H1 (cell line): Measurements from ENCODE around the gene ARSI. TPM values are rescaled to one million over a fixed set of nuclear protein-coding genes. Genes with fewer than 3 reads are reported as not detected.

Experiments used
- CTCF ChIA-PET: fragments of 300-600 bp; sonication (Branson Sonifier 250); formaldehyde crosslinking; loops from one replicate; lab custom pipeline; 2021; ENCODE audit not compliant: partially characterized antibody; lab: Charles Lee
- POLR2A ChIA-PET: fragments of 300-600 bp; sonication (Branson Sonifier 250); formaldehyde crosslinking; loops from one replicate; lab custom pipeline; 2021; ENCODE audit warnings: inconsistent platforms; ENCODE audit not compliant: partially characterized antibody; lab: Charles Lee
- DNase-seq, 2 experiments: peaks; one replicate each; pipeline versions ENCODE4 v3.0.0 to v3.0.0-alpha.2; 2010 to 2022; ENCODE audit warnings: low spot score in 2 of 2, low read depth in 1 of 2, mixed read lengths in 1 of 2
- FAIRE-seq: peaks from 2 replicates; lab custom pipeline; 2011; peaks lifted over from hg19 to GRCh38; lab: Jason Lieb, UNC
- H2AFZ ChIP-seq: 2 replicates; pipeline ENCODE4 v1.8.1; 2012; ENCODE audit warnings: low read length, inconsistent platforms
- H2AK5ac ChIP-seq: 2 replicates; pipeline ENCODE4 v1.6.1; 2013; ENCODE audit warnings: low read depth, low read length
- H2BK120ac ChIP-seq: replicated peaks from 2 replicates; pipeline ENCODE3; 2013; ENCODE audit warnings: low read depth, low read length, inconsistent platforms
- H2BK12ac ChIP-seq: 2 replicates; pipeline ENCODE4 v1.6.1; 2013; ENCODE audit warnings: low read depth, low read length
- H2BK15ac ChIP-seq: 2 replicates; pipeline ENCODE4 v1.6.1; 2013; ENCODE audit warnings: low read length
- H2BK20ac ChIP-seq: 2 replicates; pipeline ENCODE4 v1.6.1; 2013; ENCODE audit warnings: low read length
- H2BK5ac ChIP-seq: 2 replicates; pipeline ENCODE4 v1.6.1; 2013; ENCODE audit warnings: low read depth, low read length
- H3K14ac ChIP-seq: 2 replicates; pipeline ENCODE4 v1.6.1; 2013; ENCODE audit warnings: inconsistent platforms; ENCODE audit not compliant: insufficient read length
- H3K18ac ChIP-seq: 2 replicates; pipeline ENCODE4 v1.6.1; 2013; ENCODE audit warnings: low read length; ENCODE audit errors: extremely low read depth
- H3K23ac ChIP-seq: 2 replicates; pipeline ENCODE4 v1.6.1; 2013; ENCODE audit warnings: inconsistent platforms; ENCODE audit not compliant: insufficient read length
- H3K23me2 ChIP-seq: 2 replicates; pipeline ENCODE4 v1.6.1; 2013; ENCODE audit warnings: low read depth, low read length
- H3K27ac ChIP-seq: 2 replicates; pipeline ENCODE4 v1.6.1; 2011; ENCODE audit warnings: low read depth, low read length, inconsistent platforms
- H3K27me3 ChIP-seq, 4 experiments: replicated peaks in 1 of 4; 1 replicate in 1 of 4; 2 replicates in 3 of 4; pipeline versions ENCODE4 v1.6.1 to v1.8.1; 2011 to 2013; ENCODE audit warnings: low read length in 3 of 4, mild to moderate bottlenecking in 3 of 4, inconsistent platforms in 2 of 4, mixed read lengths in 2 of 4, moderate library complexity in 1 of 4; ENCODE audit not compliant: control insufficient read depth in 3 of 4, insufficient read depth in 3 of 4; ENCODE audit errors: extremely low read depth in 1 of 4
- H3K36me3 ChIP-seq, 4 experiments: 2 replicates each; pipeline versions ENCODE4 v1.6.1 to v1.8.1; 2011 to 2013; ENCODE audit warnings: mild to moderate bottlenecking in 4 of 4, low read length in 3 of 4, moderate library complexity in 2 of 4, control low read depth in 1 of 4, inconsistent platforms in 1 of 4; ENCODE audit not compliant: insufficient read depth in 4 of 4, control insufficient read depth in 2 of 4
- H3K4ac ChIP-seq: replicated peaks from 2 replicates; pipeline ENCODE3; 2013; ENCODE audit warnings: low read length, low read depth, mixed read lengths, inconsistent platforms; ENCODE audit not compliant: insufficient read length
- H3K4me1 ChIP-seq, 4 experiments: replicated peaks in 1 of 4; 1 replicate in 1 of 4; 2 replicates in 3 of 4; pipeline versions ENCODE4 v1.6.1 to v1.8.1; 2011 to 2013; ENCODE audit warnings: low read length in 3 of 4, inconsistent platforms in 2 of 4, mixed read lengths in 1 of 4; ENCODE audit not compliant: insufficient read depth in 4 of 4, control insufficient read depth in 3 of 4
- H3K4me2 ChIP-seq, 2 experiments: 2 replicates each; pipeline versions ENCODE4 v1.6.1 to v1.8.1; 2011 to 2013; ENCODE audit warnings: low read depth in 2 of 2, low read length in 2 of 2, control low read depth in 1 of 2, inconsistent platforms in 1 of 2, mild to moderate bottlenecking in 1 of 2; ENCODE audit not compliant: insufficient read depth in 1 of 2
- H3K4me3 ChIP-seq, 4 experiments: fragments of 200-600, 300-600 bp in 1 of 4; sonication (generic), shearing (Covaris generic), sonication (Bioruptor Twin) in 1 of 4; 2 replicates each; pipeline versions ENCODE4 v1.5.1 to v1.8.1; 2011 to 2016; ENCODE audit warnings: low read length in 4 of 4, low read depth in 3 of 4, control low read depth in 2 of 4, inconsistent platforms in 2 of 4, mild to moderate bottlenecking in 2 of 4, mixed read lengths in 1 of 4, moderate library complexity in 1 of 4; ENCODE audit not compliant: insufficient read depth in 2 of 4; ENCODE audit errors: extremely low read depth in 1 of 4
- H3K56ac ChIP-seq: replicated peaks from 2 replicates; pipeline ENCODE3; 2013; ENCODE audit warnings: low read depth, mild to moderate bottlenecking, mixed read lengths, low read length, inconsistent platforms; ENCODE audit not compliant: insufficient read length
- H3K79me1 ChIP-seq: 2 replicates; pipeline ENCODE4 v1.6.1; 2013; ENCODE audit warnings: low read depth, low read length, control low read depth
- H3K79me2 ChIP-seq, 2 experiments: 2 replicates each; pipeline versions ENCODE4 v1.6.1 to v1.8.1; 2012 to 2013; ENCODE audit warnings: low read length in 2 of 2, mild to moderate bottlenecking in 2 of 2, inconsistent platforms in 1 of 2; ENCODE audit not compliant: insufficient read depth in 2 of 2, control insufficient read depth in 1 of 2
- H3K9ac ChIP-seq, 4 experiments: replicated peaks in 1 of 4; 1 replicate in 1 of 4; 2 replicates in 3 of 4; pipeline versions ENCODE4 v1.6.1 to v1.8.1; 2011 to 2013; ENCODE audit warnings: low read depth in 3 of 4, low read length in 3 of 4, control low read depth in 2 of 4, mild to moderate bottlenecking in 2 of 4, moderate library complexity in 2 of 4, inconsistent platforms in 1 of 4; ENCODE audit errors: extremely low read depth in 1 of 4
- H3K9me3 ChIP-seq, 2 experiments: 2 replicates each; pipeline versions ENCODE4 v1.6.1 to v1.8.1; 2012 to 2013; ENCODE audit warnings: mild to moderate bottlenecking in 2 of 2, moderate library complexity in 2 of 2, control low read depth in 1 of 2, inconsistent platforms in 1 of 2, low read depth in 1 of 2, low read length in 1 of 2, mixed read lengths in 1 of 2; ENCODE audit not compliant: insufficient read depth in 2 of 2
- H4K20me1 ChIP-seq, 2 experiments: replicated peaks in 1 of 2; 2 replicates each; pipeline versions ENCODE3 to v1.8.1; 2011 to 2013; ENCODE audit warnings: inconsistent platforms in 2 of 2, low read length in 2 of 2, mild to moderate bottlenecking in 1 of 2; ENCODE audit not compliant: insufficient read depth in 2 of 2, control insufficient read depth in 1 of 2
- H4K5ac ChIP-seq: 2 replicates; pipeline ENCODE4 v1.6.1; 2013; ENCODE audit warnings: low read length, low read depth, mixed read lengths, inconsistent platforms; ENCODE audit not compliant: insufficient read length
- H4K8ac ChIP-seq: 2 replicates; pipeline ENCODE4 v1.8.0; 2013; ENCODE audit warnings: mild to moderate bottlenecking, moderate library complexity, low read length, inconsistent platforms; ENCODE audit not compliant: insufficient read depth; ENCODE audit errors: extremely low read depth
- H4K91ac ChIP-seq: replicated peaks from 2 replicates; pipeline ENCODE3; 2013; ENCODE audit warnings: low read length, mixed read lengths, inconsistent platforms; ENCODE audit not compliant: insufficient read length
- BCL11A ChIP-seq, 2 experiments: IDR thresholded peaks; one replicate each; pipeline ENCODE4 v1.6.1; 2011; ENCODE audit warnings: low read depth in 2 of 2, low read length in 2 of 2, mild to moderate bottlenecking in 2 of 2
- BRCA1 ChIP-seq: IDR thresholded peaks from 2 replicates; pipeline ENCODE4 v1.6.1; 2012; ENCODE audit warnings: low read depth, low read length, improper control_type of control experiment
- CHD2 ChIP-seq: IDR thresholded peaks from 2 replicates; pipeline ENCODE4 v1.6.1; 2012; ENCODE audit warnings: low read length, improper control_type of control experiment
- CREB1 ChIP-seq: IDR thresholded peaks from 2 replicates; pipeline ENCODE4 v1.6.1; 2012; ENCODE audit warnings: inconsistent platforms
- EGR1 ChIP-seq: IDR thresholded peaks from 2 replicates; pipeline ENCODE4 v1.6.1; 2011; ENCODE audit warnings: low read depth, low read length, borderline replicate concordance
- EZH2 ChIP-seq: fragments of 200-600 bp; sonication (generic); IDR thresholded peaks from 2 replicates; pipeline ENCODE4 v1.7.1; 2012; ENCODE audit warnings: low read depth, mild to moderate bottlenecking, moderate library complexity, low read length, inconsistent platforms; ENCODE audit not compliant: severe bottlenecking
- MAFK ChIP-seq: IDR thresholded peaks from 2 replicates; pipeline ENCODE4 v1.6.1; 2012; ENCODE audit warnings: low read depth, mild to moderate bottlenecking, improper control_type of control experiment, low read length
- RNF2 ChIP-seq: fragments of 200-900, 300-1000 bp; sonication (generic); IDR thresholded peaks from 2 replicates; pipeline ENCODE4 v1.7.1; 2016; ENCODE audit warnings: borderline replicate concordance, low read depth, mild to moderate bottlenecking, antibody characterized with exemption, low read length; ENCODE audit not compliant: poor library complexity, severe bottlenecking; ENCODE audit errors: missing control alignments
- TCF12 ChIP-seq: IDR thresholded peaks from 2 replicates; pipeline ENCODE4 v1.6.1; 2011; ENCODE audit warnings: low read depth, mild to moderate bottlenecking, low read length
- WGBS, 2 experiments: shearing (Covaris generic) in 1 of 2; methylation state at CpG; one replicate each; pipeline versions ENCODE4 v1.1.6 to v1.1.7; 2013 to 2015; ENCODE audit warnings: low lambda C conversion rate in 2 of 2, mixed read lengths in 2 of 2, inconsistent platforms in 1 of 2, low coverage in 1 of 2, missing lambda C conversion rate in 1 of 2; ENCODE audit not compliant: insufficient replicate concordance in 2 of 2, insufficient coverage in 1 of 2, insufficient read length in 1 of 2; ENCODE audit errors: extremely low coverage in 1 of 2, missing lambda C conversion rate in 1 of 2; 5-methylcytosine and 5-hydroxymethylcytosine counted together
- polyA plus RNA-seq, 7 experiments: library from polyadenylated mRNA; depleted of rRNA in 3 of 7; stranded (reverse) in 5 of 7; unstranded in 2 of 7; fragments of >200 nt in 5 of 7; fragments of 200-250 nt in 2 of 7; gene quantifications; 1 replicate in 5 of 7; 2 replicates in 1 of 7; 4 replicates in 1 of 7; pipeline versions ENCODE4 v1.2.1 to v1.2.3, GENCODE V29; 2011 to 2013; ENCODE audit warnings: missing spikeins in 2 of 7, mixed read lengths in 2 of 7
- total RNA-seq: library from RNA; stranded (reverse); fragmentation: NEBNext Ultra II Directional; extraction: Animal tissue kit (Norgen Biotek cat#: 25700); gene quantifications from 2 replicates; pipeline ENCODE4 v1.2.1, GENCODE V29; 2021
- TF ChIP-seq, protein P1 (sequence below): IDR thresholded peaks from 2 replicates; pipeline ENCODE4 v1.6.1; 2012; ENCODE audit warnings: low read length, inconsistent platforms
- TF ChIP-seq, protein P2 (sequence below): IDR thresholded peaks from 2 replicates; pipeline ENCODE4 v1.6.1; 2012; ENCODE audit warnings: inconsistent platforms

The ARSI gene
- total and polyA plus RNA-seq, 2 of the 8 experiments (the other 6 are each of a cell fraction or from before 2014, with no cell fraction given): 4.5 to 6.7 TPM

DNA sequence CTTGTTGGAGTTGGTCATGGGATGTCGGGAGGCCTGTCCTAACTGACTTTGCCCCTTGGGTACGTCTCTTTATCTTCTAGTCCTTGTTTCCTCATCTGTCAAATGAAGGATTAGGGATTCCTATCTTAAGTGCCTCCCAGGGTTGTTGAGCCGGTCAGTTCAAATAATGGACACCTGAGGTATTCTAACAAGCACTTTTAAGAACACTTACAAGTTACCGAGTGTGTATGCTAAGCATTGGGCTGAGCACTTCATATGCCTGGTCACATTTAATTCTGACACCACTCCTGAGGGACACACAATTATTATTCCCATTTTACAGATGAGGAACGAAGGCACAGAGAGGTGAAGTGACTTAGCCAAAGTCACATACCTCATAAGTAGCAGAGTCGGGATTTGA, 50.2 kb downstream of the ARSI start:
- H2BK20ac ChIP-seq: no peak overlapping the region
- H3K9me3 ChIP-seq: no peaks in the 10 kb centered on the region
- H3K79me2 ChIP-seq: no peaks in the 10 kb centered on the region
- ChIA-PET POLR2A (interaction anchor here (1.0 kb wide), 1 partner anchor 106 kb away, joined by 3 read pairs; no protein-coding TSS in a partner anchor), CTCF (interaction anchor here (1.2 to 5.8 kb wide), 7 partner anchors 10 to 147 kb away, joined by 3 to 20 read pairs (median 5); no protein-coding TSS in a partner anchor)
- H2AFZ ChIP-seq: no peak overlapping the region
- no peak overlapping the region for H3K4me2 ChIP-seq
- no peaks in the 10 kb centered on the region for H4K20me1 ChIP-seq
- H3K56ac ChIP-seq: no peak overlapping the region
- FAIRE-seq: no peak
- H3K27ac ChIP-seq: no peak overlapping the region
- H2BK120ac ChIP-seq: no peak overlapping the region
- no peak overlapping the region for H3K9ac ChIP-seq
- H3K4me3 ChIP-seq: no peak overlapping the region
- no peak overlapping the region for H3K23ac ChIP-seq
- H4K5ac ChIP-seq: no peak overlapping the region
- no peak overlapping the region for H4K8ac ChIP-seq
- H2BK12ac ChIP-seq: no peak overlapping the region
- H3K36me3 ChIP-seq: no peaks in the 10 kb centered on the region
- no peak overlapping the region for H4K91ac ChIP-seq
- H3K4me1 ChIP-seq: peaks cover 0 to 3% (median 1%) of the 10 kb centered on the region in 4 experiments; a peak in 3 of 7 replicates
- no peak overlapping the region for H2BK5ac ChIP-seq
- no peak overlapping the region for H2BK15ac ChIP-seq
- H3K4ac ChIP-seq: no peak overlapping the region
- H3K23me2 ChIP-seq: no peaks in the 10 kb centered on the region
- no peak for DNase-seq
- no peak overlapping the region for H3K18ac ChIP-seq
- WGBS, 2 experiments: 83% methylated on average over 5 of the region's 6 CpGs; no CpG with 5 or more reads in 1 of the 2 experiments
- no peak overlapping the region for H2AK5ac ChIP-seq
- no peaks in the 10 kb centered on the region; a peak in 2 of 7 replicates for H3K27me3 ChIP-seq
- no peak overlapping the region for H3K14ac ChIP-seq
- H3K79me1 ChIP-seq: no peaks in the 10 kb centered on the region
- TF ChIP-seq, protein P1, sequence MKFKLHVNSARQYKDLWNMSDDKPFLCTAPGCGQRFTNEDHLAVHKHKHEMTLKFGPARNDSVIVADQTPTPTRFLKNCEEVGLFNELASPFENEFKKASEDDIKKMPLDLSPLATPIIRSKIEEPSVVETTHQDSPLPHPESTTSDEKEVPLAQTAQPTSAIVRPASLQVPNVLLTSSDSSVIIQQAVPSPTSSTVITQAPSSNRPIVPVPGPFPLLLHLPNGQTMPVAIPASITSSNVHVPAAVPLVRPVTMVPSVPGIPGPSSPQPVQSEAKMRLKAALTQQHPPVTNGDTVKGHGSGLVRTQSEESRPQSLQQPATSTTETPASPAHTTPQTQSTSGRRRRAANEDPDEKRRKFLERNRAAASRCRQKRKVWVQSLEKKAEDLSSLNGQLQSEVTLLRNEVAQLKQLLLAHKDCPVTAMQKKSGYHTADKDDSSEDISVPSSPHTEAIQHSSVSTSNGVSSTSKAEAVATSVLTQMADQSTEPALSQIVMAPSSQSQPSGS: no peak
- TF ChIP-seq MAFK (no peak), EZH2 (no peak), BRCA1 (no peak), CREB1 (no peak), RNF2 (no peak), CHD2 (no peak), EGR1 (no peak), BCL11A (IDR thresholded peaks at IDR 0.05; ENCODE audit: low read depth in 2 of 2, low read length in 2 of 2) (no peak), TCF12 (no peak)
- TF ChIP-seq, protein P2, sequence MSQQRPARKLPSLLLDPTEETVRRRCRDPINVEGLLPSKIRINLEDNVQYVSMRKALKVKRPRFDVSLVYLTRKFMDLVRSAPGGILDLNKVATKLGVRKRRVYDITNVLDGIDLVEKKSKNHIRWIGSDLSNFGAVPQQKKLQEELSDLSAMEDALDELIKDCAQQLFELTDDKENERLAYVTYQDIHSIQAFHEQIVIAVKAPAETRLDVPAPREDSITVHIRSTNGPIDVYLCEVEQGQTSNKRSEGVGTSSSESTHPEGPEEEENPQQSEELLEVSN: no peak
